NCI-H1417 treated with DMSO at 0.1 percent for 48 hours (cell line): ENCODE data around the gene BPTF.
A peak's percentile ranks its signal among the peaks of the same experiment; 100 is the strongest.
"Not testable (repeated sequence)": the region's sequence is repeated elsewhere in the genome, so short reads cannot be mapped to it uniquely, and the experiment has no call there.

Source experiments
- DNase-seq: peaks from one replicate; lab custom pipeline; 2025; lab: John Stamatoyannopoulos, UW

The BPTF gene

GRCh38 chr17:67824735-67825626 is at the start of gene BPTF:
Gene BPTF (plus strand): TSS chr17:67825503. CDS start chr17:67825725, 222 bp downstream.
- DNase-seq, result peak; percentile 59

GRCh38 chr17:67779098-67779672 is 46.1 kb upstream of the BPTF start:
- DNase-seq, result no peak

- DNase-seq, result no peak
These were observed 40.8 kb upstream of the BPTF start for GRCh38 chr17:67784364-67785121.

- no peak for DNase-seq
These were observed 40.2 kb upstream of the BPTF start for GRCh38 chr17:67785122-67785477.

- no peak for DNase-seq
These were observed 39.8 kb upstream of the BPTF start for GRCh38 chr17:67785504-67785903.

- no peak for DNase-seq
These were observed 24.8 kb upstream of the BPTF start for GRCh38 chr17:67800495-67800928.

- no peak for DNase-seq
These were observed 23.6 kb upstream of the BPTF start for GRCh38 chr17:67801626-67802175.

GRCh38 chr17:67810464-67810863 is 14.8 kb upstream of the BPTF start:
- DNase-seq, result no peak

- not testable (repeated sequence) for DNase-seq
These were observed 12.9 kb upstream of the BPTF start for GRCh38 chr17:67812380-67812779.

- no peak for DNase-seq
These were observed 11.5 kb upstream of the BPTF start for GRCh38 chr17:67813803-67814180.

GRCh38 chr17:67818110-67819002 is 6.9 kb upstream of the BPTF start:
- no peak for DNase-seq

GRCh38 chr17:67819722-67820121 is 5.6 kb upstream of the BPTF start:
- DNase-seq, result no peak

GRCh38 chr17:67821871-67822367 is 3.4 kb upstream of the BPTF start:
- no peak for DNase-seq

- DNase-seq, result not testable (repeated sequence)
These were observed 611 bp downstream of the BPTF start for GRCh38 chr17:67825627-67826601.

- DNase-seq, result no peak
These were observed 4.0 kb downstream of the BPTF start for GRCh38 chr17:67829331-67829730.

- no peak for DNase-seq
These were observed 5.1 kb downstream of the BPTF start for GRCh38 chr17:67830440-67830839.

GRCh38 chr17:67831268-67831667 is 6.0 kb downstream of the BPTF start:
- DNase-seq, result no peak

GRCh38 chr17:67833134-67833533 is 7.8 kb downstream of the BPTF start:
- no peak for DNase-seq

GRCh38 chr17:67833946-67834631 is 8.8 kb downstream of the BPTF start:
- DNase-seq, result no peak
